ENCODE data around the gene RASGRP2.

The RASGRP2 gene

GRCh38 chr11:64741375-64742086 lies 2.4 kb downstream of the RASGRP2 start:
- no peak for TF ChIP-seq CTCF (IDR thresholded peaks at IDR 0.05; ENCODE audit: unreplicated experiment in 3 of 3)
- Mint-ChIP-seq H3K36me3 (ENCODE audit: low read depth) (no peaks in the 10 kb centered on the region), H3K4me3 (peak overlapping the region; percentile 50 to 62 (median 61)), H3K27ac (no peak overlapping the region), H3K27me3 (ENCODE audit: low read depth) (peaks cover 56% of the 10 kb centered on the region), H3K4me1 (peaks cover 8% of the 10 kb centered on the region), H3K9me3 (no peaks in the 10 kb centered on the region)

- Mint-ChIP-seq H3K27me3 (ENCODE audit: low read depth) (peaks cover 57% of the 10 kb centered on the region), H3K4me1 (peaks cover 13% of the 10 kb centered on the region), H3K4me3 (no peak overlapping the region), H3K9me3 (no peaks in the 10 kb centered on the region), H3K36me3 (ENCODE audit: low read depth) (no peaks in the 10 kb centered on the region), H3K27ac (no peak overlapping the region)
- TF ChIP-seq CTCF (IDR thresholded peaks at IDR 0.05; ENCODE audit: unreplicated experiment in 3 of 3) = no peak
Measured at GRCh38 chr11:64739871-64740270, 4.1 kb downstream of the RASGRP2 start.

- no peak for TF ChIP-seq CTCF (IDR thresholded peaks at IDR 0.05; ENCODE audit: unreplicated experiment in 3 of 3)
- no peak overlapping the region for H3K27ac Mint-ChIP-seq
- no peak overlapping the region for H3K4me3 Mint-ChIP-seq
- H3K36me3 Mint-ChIP-seq (ENCODE audit: low read depth) = no peaks in the 10 kb centered on the region
- H3K4me1 Mint-ChIP-seq = peaks cover 5% of the 10 kb centered on the region
- H3K27me3 Mint-ChIP-seq (ENCODE audit: low read depth) = peaks cover 39% of the 10 kb centered on the region
- no peaks in the 10 kb centered on the region for H3K9me3 Mint-ChIP-seq
Measured at GRCh38 chr11:64736654-64737053, 7.3 kb downstream of the RASGRP2 start.

- Mint-ChIP-seq H3K27me3 (ENCODE audit: low read depth) (peaks cover 32% of the 10 kb centered on the region), H3K9me3 (no peaks in the 10 kb centered on the region), H3K27ac (no peak overlapping the region), H3K4me3 (no peak overlapping the region), H3K36me3 (ENCODE audit: low read depth) (no peaks in the 10 kb centered on the region), H3K4me1 (peaks cover 5% of the 10 kb centered on the region)
- no peak for TF ChIP-seq CTCF (IDR thresholded peaks at IDR 0.05; ENCODE audit: unreplicated experiment in 3 of 3)
Measured at GRCh38 chr11:64735725-64736259, 8.2 kb downstream of the RASGRP2 start.

- Mint-ChIP-seq H3K36me3 (ENCODE audit: low read depth) (no peaks in the 10 kb centered on the region), H3K4me3 (no peak overlapping the region), H3K27ac (no peak overlapping the region), H3K9me3 (no peaks in the 10 kb centered on the region), H3K27me3 (ENCODE audit: low read depth) (peaks cover 28% of the 10 kb centered on the region), H3K4me1 (peaks cover 5% of the 10 kb centered on the region)
- TF ChIP-seq CTCF (IDR thresholded peaks at IDR 0.05; ENCODE audit: unreplicated experiment in 3 of 3) = no peak
Measured at GRCh38 chr11:64734811-64735724, 8.9 kb downstream of the RASGRP2 start.
